Dendritic cell treated with granulocyte-macrophage colony-stimulating factor and Interleukin-4, amounts not matched to agents 40 ng/mL and 50 ng/mL, for 4 days (primary cell): ENCODE data around the gene EFNB2.

Experiments
- H3K27ac Mint-ChIP-seq: one replicate; pipeline ENCODE4 v1.8.0; 2022; ENCODE audit warnings: mild to moderate bottlenecking, mixed read lengths
- H3K27me3 Mint-ChIP-seq: one replicate; pipeline ENCODE4 v1.8.0; 2022; ENCODE audit warnings: mild to moderate bottlenecking, mixed read lengths
- H3K36me3 Mint-ChIP-seq: one replicate; pipeline ENCODE4 v1.8.0; 2022; ENCODE audit warnings: low read depth, mixed read lengths
- H3K4me1 Mint-ChIP-seq: one replicate; pipeline ENCODE4 v1.8.0; 2022; ENCODE audit warnings: low read depth, mixed read lengths
- H3K4me3 Mint-ChIP-seq: one replicate; pipeline ENCODE4 v1.8.0; 2022; ENCODE audit warnings: mild to moderate bottlenecking, moderate library complexity, mixed read lengths
- H3K9me3 Mint-ChIP-seq: one replicate; pipeline ENCODE4 v1.8.0; 2022; ENCODE audit warnings: mixed read lengths
- intact Hi-C: fragments of 100-400 bp; cut with micrococcal nuclease; formaldehyde crosslinking; loops from one replicate; pipeline ENCODE4 v1.15.0; 2022

The EFNB2 gene

GRCh38 chr13:106494506-106494905, 41.0 kb downstream of the EFNB2 start:
- intact Hi-C loops, result no loop called here
- Mint-ChIP-seq H3K4me1 (peaks cover 9% of the 10 kb centered on the region), H3K9me3 (no peaks in the 10 kb centered on the region), H3K4me3 (no peak overlapping the region), H3K27ac (no peak overlapping the region), H3K36me3 (no peaks in the 10 kb centered on the region), H3K27me3 (peaks cover 73% of the 10 kb centered on the region)

GRCh38 chr13:106493533-106494220, 41.8 kb downstream of the EFNB2 start:
- peaks cover 74% of the 10 kb centered on the region for H3K27me3 Mint-ChIP-seq
- intact Hi-C loops, result no loop called here
- peaks cover 9% of the 10 kb centered on the region for H3K4me1 Mint-ChIP-seq
- no peak overlapping the region for H3K4me3 Mint-ChIP-seq
- no peaks in the 10 kb centered on the region for H3K36me3 Mint-ChIP-seq
- no peak overlapping the region for H3K27ac Mint-ChIP-seq
- no peaks in the 10 kb centered on the region for H3K9me3 Mint-ChIP-seq

GRCh38 chr13:106492588-106493475, 42.6 kb downstream of the EFNB2 start:
- peaks cover 74% of the 10 kb centered on the region for H3K27me3 Mint-ChIP-seq
- H3K36me3 Mint-ChIP-seq, result no peaks in the 10 kb centered on the region
- intact Hi-C loops, result no loop called here
- H3K27ac Mint-ChIP-seq, result no peak overlapping the region
- no peaks in the 10 kb centered on the region for H3K9me3 Mint-ChIP-seq
- peaks cover 9% of the 10 kb centered on the region for H3K4me1 Mint-ChIP-seq
- H3K4me3 Mint-ChIP-seq, result no peak overlapping the region

GRCh38 chr13:106491928-106492587, 43.4 kb downstream of the EFNB2 start:
- Mint-ChIP-seq H3K36me3 (no peaks in the 10 kb centered on the region), H3K27me3 (peaks cover 69% of the 10 kb centered on the region), H3K4me1 (peaks cover 9% of the 10 kb centered on the region), H3K27ac (no peak overlapping the region), H3K4me3 (no peak overlapping the region), H3K9me3 (no peaks in the 10 kb centered on the region)
- intact Hi-C loops, result no loop called here

- intact Hi-C loops, result no loop called here
- no peak overlapping the region for H3K27ac Mint-ChIP-seq
- H3K4me1 Mint-ChIP-seq, result peaks cover 9% of the 10 kb centered on the region
- no peaks in the 10 kb centered on the region for H3K36me3 Mint-ChIP-seq
- no peak overlapping the region for H3K4me3 Mint-ChIP-seq
- peaks cover 69% of the 10 kb centered on the region for H3K27me3 Mint-ChIP-seq
- no peaks in the 10 kb centered on the region for H3K9me3 Mint-ChIP-seq
These were observed 44.0 kb downstream of the EFNB2 start for GRCh38 chr13:106491463-106491862.

GRCh38 chr13:106490569-106491321, 44.7 kb downstream of the EFNB2 start:
- Mint-ChIP-seq H3K27me3 (peaks cover 64% of the 10 kb centered on the region), H3K4me1 (peaks cover 9% of the 10 kb centered on the region), H3K27ac (no peak overlapping the region), H3K4me3 (no peak overlapping the region), H3K36me3 (no peaks in the 10 kb centered on the region), H3K9me3 (no peaks in the 10 kb centered on the region)
- intact Hi-C loops, result no loop called here

- Mint-ChIP-seq H3K4me3 (no peak overlapping the region), H3K27ac (no peak overlapping the region), H3K9me3 (no peaks in the 10 kb centered on the region), H3K36me3 (no peaks in the 10 kb centered on the region), H3K4me1 (peaks cover 9% of the 10 kb centered on the region), H3K27me3 (peaks cover 63% of the 10 kb centered on the region)
- intact Hi-C loops, result no loop called here
These were observed 45.5 kb downstream of the EFNB2 start for GRCh38 chr13:106489849-106490568.

- Mint-ChIP-seq H3K27me3 (peaks cover 64% of the 10 kb centered on the region), H3K4me1 (peaks cover 7% of the 10 kb centered on the region), H3K27ac (no peak overlapping the region), H3K4me3 (no peak overlapping the region), H3K9me3 (no peaks in the 10 kb centered on the region), H3K36me3 (no peaks in the 10 kb centered on the region)
- intact Hi-C loops, result no loop called here
These were observed 46.8 kb downstream of the EFNB2 start for GRCh38 chr13:106488686-106489085.

- H3K4me3 Mint-ChIP-seq, result no peak overlapping the region
These were observed 47.4 kb downstream of the EFNB2 start for GRCh38 chr13:106488076-106488475.

GRCh38 chr13:106487129-106487528, 48.3 kb downstream of the EFNB2 start:
- Mint-ChIP-seq H3K27me3 (peaks cover 52% of the 10 kb centered on the region), H3K4me3 (no peak overlapping the region), H3K9me3 (no peaks in the 10 kb centered on the region), H3K27ac (no peak overlapping the region), H3K4me1 (no peaks in the 10 kb centered on the region), H3K36me3 (no peaks in the 10 kb centered on the region)
- intact Hi-C loops, result no loop called here

More at GRCh38 chr13:106488076-106488475, 47.4 kb downstream of the EFNB2 start:
- Mint-ChIP-seq H3K27me3 (peaks cover 58% of the 10 kb centered on the region), H3K4me1 (peaks cover under 1% of the 10 kb centered on the region), H3K36me3 (no peaks in the 10 kb centered on the region), H3K27ac (no peak overlapping the region), H3K9me3 (no peaks in the 10 kb centered on the region)
- intact Hi-C loops, result no loop called here

- no peaks in the 10 kb centered on the region for H3K36me3 Mint-ChIP-seq
- no peak overlapping the region for H3K4me3 Mint-ChIP-seq
- no peaks in the 10 kb centered on the region for H3K9me3 Mint-ChIP-seq
- no peak overlapping the region for H3K27ac Mint-ChIP-seq
- no peaks in the 10 kb centered on the region for H3K4me1 Mint-ChIP-seq
- intact Hi-C loops, result no loop called here
- H3K27me3 Mint-ChIP-seq, result peaks cover 43% of the 10 kb centered on the region
These were observed 49.2 kb downstream of the EFNB2 start for GRCh38 chr13:106486287-106486686.

- Mint-ChIP-seq H3K4me3 (no peak overlapping the region), H3K4me1 (no peaks in the 10 kb centered on the region), H3K27me3 (peaks cover 37% of the 10 kb centered on the region), H3K9me3 (no peaks in the 10 kb centered on the region), H3K36me3 (no peaks in the 10 kb centered on the region), H3K27ac (no peak overlapping the region)
- intact Hi-C loops, result no loop called here
These were observed 50.8 kb downstream of the EFNB2 start for GRCh38 chr13:106484537-106485193.

GRCh38 chr13:106484084-106484483, 51.4 kb downstream of the EFNB2 start:
- Mint-ChIP-seq H3K27me3 (peaks cover 32% of the 10 kb centered on the region), H3K9me3 (no peaks in the 10 kb centered on the region), H3K4me1 (no peaks in the 10 kb centered on the region), H3K4me3 (no peak overlapping the region), H3K27ac (no peak overlapping the region), H3K36me3 (no peaks in the 10 kb centered on the region)
- intact Hi-C loops, result no loop called here
